RCC 7860 (cell line): ENCODE data around the gene TLCD2.
"Not testable (repeated sequence)": the region's sequence is repeated elsewhere in the genome, so short reads cannot be mapped to it uniquely, and the experiment has no call there.

Experiments used
- DNase-seq: peaks from one replicate; pipeline ENCODE4 v3.0.0-alpha.2; 2015; ENCODE audit warnings: low spot score
- FAIRE-seq: peaks from 2 replicates; lab custom pipeline; 2012; peaks lifted over from hg19 to GRCh38; lab: Jason Lieb, UNC

The TLCD2 gene

DNA sequence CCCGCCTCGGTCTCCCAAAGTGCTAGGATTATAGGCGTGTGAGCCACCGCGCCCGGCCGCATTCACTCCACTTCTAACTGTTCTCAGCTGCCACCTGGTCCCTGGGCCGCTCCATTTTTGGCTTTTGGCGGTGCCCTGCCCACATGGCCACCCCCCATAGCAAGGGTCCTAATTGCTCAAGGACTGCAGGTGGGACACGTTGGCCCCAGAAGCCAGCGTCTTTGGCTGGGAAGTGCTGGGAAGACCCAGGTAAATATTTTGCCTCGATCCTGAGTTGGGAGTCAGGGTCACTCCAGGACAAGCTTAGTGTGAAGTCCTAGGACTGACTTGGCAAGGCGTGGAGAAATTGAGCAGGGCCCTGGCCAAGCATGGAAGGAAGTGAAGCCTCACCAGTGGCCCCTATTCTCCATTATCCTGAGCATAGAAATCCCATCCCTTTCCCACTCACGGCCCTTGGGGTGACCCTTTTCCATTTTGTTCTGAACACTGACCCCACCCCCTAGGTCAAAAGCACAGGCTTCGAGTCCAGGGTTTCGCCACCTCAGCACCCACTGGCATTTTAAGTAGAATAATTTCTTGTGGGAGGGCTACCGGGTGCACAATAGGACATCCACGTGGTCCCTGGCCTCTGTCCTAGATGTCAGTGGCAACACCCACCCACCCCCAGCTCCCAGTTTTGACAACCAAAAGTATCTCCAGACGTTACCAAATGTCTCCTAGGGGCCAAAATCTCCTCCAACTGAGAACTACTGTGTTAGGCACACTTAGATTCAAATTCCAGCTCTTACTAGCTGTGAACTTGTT is 8.4 kb upstream of the TLCD2 start:
- DNase-seq = no peak

DNA sequence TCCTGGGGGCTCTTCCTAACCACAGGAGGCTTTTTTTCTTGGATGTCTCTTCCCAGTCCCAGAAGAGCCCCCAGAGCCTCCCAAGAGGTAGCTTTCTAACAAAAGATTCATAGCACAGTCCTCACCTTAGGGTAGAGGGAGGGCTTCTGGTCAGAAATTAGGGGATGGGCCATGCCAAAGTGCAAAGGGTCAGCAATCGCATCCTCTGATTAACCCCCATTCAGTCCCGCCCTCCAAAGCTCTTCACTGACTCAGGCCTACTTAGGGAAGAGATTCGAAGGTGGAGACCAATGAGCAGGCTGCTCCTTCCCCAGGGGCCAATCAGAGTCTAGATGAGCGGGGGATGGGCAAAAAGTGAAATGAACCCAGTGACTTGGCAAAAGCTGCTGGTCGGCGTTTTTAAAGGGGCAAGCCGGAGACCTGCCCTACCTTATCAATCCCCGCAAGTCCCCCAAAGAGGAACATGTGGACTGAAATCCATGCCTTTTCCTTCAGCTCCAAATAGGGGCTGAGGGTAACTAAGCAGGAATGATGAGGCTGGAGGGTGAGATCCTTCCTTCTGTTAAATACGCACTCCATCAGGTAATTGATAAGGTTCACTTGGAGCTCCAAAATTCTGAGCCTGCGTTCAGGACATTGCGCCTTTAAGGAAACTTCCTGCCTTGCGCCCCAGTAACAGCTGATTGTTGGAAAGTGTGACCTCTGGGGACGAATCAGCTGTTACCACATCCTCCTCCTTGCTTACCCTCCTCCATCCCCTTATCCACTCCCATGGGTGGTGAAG is 6.9 kb upstream of the TLCD2 start:
- FAIRE-seq = peak; percentile 92
- DNase-seq = peak; percentile 98

More for the DNA sequence above, 8.4 kb upstream of the TLCD2 start:
- no peak for FAIRE-seq

DNA sequence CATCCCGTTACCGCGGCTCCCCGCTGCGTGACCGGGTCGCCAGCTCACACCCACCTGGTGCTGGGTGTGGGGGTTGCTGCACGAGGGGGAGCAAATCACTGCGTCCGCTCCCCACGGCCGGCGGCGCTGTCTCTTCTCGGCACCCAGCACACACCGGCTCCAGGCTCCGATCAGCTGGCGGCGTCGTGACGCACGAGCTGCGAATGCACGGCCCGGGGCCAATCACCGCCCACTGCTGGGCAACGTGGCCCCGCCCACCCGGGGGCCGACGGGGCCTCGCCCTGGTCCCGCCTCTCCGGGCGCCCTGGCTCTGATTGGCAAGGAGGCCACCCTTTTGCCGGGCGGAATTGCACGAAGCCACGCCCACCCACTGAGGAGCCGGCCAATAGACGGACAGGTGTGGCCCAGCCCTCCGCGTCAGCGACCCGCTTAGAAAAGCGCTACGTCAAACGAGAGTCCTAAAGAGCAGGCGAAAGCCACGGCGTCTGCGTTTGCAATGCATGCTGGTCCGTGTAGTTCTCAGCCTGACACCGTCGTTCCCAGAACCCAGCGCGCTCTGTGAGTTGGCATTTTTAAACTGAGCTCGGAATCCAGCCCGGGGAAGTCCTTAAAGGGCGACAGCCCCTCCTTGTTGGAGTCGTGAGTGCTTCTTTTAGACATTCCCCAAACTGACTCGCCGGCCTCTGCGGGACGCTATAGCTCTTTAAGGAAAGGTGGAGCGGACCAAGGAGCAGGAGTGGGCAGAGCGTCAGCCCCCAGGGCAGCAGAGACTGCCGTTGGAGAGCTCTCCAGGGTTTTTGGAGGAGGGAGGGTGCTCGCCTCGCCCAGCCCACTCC is 6.1 kb upstream of the TLCD2 start:
- FAIRE-seq = peak; percentile 90
- peak; percentile 99 for DNase-seq

DNA sequence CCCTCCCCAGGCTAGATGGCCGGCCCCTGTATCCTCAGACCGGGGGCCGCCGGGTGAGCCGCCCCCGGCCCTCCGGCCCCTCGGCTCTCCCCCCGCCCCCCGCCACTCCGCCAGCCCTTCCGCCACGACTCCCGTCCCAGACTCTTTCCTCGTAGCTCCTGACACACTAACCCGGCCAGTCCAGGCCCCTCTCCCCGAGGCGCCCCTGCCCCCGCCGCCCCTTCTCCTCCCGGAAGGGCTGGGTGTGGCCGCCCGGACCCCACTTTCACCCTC is 5.6 kb upstream of the TLCD2 start:
- no peak for DNase-seq
- FAIRE-seq = no peak

DNA sequence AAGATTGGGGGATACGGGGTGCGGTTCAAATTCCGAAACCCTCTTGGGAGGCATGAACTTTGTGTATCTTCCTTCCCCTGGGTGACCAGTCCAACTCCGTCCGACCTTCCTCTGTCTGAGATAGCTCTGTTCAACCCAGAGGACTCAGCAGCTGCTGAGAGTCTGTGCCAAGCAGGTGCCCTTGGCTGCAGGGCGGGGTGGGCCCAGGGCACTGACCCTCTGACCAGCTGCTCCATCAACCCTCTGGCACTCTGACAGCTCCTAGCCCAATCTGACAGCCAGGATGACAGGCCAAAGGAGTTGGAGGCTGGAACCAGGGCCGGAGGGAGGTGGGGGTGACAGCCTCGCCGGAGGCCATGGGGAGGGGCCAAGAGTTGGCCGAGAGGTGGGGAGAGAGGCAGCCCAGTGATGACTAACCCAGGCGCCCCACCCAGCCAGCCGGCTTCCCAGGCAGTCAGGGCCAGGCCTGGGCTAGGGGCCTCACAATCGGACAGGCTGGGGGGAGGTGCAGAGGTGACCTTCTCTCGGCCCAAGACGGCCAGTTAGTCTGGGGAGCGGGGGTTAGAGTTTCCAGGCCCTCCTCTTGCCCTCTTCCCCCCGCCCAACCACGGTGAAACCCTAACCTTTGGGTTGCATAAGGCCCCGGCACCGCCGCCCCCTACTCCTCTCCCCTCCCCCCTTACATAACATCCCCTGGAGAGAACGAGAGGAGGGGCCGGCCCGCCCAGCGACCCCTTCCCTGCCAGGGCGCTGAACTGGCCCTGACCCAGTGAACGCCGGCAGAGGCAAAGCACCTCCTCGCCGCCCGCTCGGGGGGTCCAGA is 5.0 kb upstream of the TLCD2 start:
- FAIRE-seq = no peak
- DNase-seq = peak; percentile 80

DNA sequence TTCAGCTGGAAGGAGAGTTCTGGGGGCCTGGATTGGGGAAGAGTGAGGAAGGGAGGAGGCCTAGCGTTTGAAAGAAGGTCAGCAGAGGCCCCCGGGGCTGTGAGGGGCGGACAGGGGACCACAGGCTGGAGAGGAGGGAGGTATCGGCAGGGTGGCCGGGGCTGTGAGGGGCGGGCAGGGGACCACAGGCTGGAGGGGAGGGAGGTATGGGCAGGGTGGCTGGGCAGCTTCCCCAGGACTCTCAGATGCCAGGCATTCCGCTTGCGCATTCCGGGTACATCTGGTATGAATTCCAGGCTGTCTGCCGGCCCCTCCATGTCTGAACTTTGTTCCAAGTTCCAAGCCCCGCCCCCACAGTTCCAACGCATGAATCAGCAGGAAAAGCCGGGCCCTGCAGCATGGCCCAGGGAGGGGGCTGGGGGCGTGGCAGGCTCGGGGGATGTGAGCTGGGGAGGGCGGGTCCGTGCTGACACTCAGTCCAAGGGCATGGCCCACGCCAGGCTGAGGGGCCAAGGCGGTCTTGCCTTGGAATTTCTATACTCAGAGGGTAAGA is 4.3 kb upstream of the TLCD2 start:
- peak; percentile 74 for FAIRE-seq
- DNase-seq = peak; percentile 91

DNA sequence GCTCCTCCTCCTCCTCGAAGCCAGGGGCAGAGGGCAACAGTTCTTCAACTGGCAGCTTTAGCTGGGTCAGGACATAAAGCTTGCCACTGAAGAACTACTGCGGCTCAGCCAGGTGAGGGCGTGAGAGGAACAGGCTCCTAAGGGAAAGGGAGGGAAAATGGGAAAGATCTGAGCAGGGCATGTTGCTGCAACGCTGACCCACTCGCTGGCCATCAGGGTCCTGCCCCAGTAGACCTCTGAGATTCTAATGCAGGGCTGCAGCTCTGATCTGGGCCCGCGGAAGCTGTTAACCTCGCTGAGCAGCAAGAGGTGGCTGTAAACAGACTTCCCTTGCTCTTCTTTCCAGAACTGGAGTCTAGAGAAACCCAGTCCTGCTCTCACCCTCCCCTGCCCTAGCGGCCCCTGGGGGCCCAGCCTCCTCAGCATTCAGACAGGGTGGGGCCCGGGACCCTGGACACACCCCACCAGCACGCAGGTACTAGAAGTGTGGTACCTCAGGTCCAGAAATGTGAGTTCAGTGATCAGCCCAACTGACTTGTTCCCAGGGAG is 3.8 kb upstream of the TLCD2 start:
- DNase-seq = peak; percentile 31
- no peak for FAIRE-seq

DNA sequence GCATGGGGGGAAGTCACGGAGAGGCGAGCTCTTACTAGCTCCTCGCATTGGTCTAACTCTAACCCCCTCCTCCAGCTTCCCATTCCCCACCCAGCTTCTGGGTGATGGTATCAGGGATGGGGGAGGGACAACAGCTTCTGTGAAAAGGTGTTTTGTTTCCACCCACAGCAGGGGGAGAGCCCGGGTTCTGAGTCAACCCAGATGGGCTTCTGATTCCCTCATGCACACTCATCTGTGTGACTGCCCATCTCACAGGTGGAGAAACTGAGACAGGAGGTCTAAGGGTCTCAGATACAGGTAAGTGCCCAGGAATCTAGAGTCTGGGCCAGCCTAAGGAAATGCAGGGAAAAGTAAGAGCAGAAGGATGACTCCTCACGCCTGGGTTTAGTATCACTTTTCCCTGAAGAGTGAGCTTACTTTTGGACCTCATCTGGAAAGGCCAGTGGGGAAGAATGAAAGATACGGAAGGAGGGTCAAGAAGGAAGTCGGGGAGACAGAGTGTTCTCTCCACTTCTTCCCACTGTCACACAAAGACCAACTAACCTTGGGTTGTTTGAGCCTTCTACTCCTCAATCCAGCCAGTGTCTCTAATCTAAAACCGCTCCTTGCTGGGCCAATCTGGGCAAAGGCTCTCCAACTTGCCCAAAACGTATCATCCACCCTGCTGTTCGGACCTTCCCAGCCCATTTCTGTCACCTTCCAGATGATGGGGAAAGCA is 3.1 kb upstream of the TLCD2 start:
- no peak for DNase-seq
- FAIRE-seq = no peak

DNA sequence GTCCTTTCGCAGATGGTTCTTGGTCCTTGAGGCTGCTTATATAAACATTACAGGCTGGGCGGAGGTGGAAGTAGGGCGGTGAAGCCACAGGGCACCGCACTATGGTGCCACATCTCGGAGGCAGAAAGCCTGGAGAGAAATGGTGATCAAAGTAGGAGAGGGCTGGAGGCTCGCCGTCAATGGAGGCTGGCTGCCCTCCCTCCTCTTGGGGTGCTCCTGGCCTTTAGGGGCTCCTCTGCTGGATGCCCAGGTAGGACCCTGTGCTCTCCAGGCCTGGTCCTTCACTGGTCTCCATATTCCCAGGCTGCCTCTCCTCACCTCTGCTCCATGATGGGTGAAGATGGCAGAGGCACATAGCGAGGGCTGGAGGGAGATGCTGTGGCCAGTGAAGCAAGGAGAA is 2.1 kb upstream of the TLCD2 start:
- FAIRE-seq = no peak
- DNase-seq = no peak

DNA sequence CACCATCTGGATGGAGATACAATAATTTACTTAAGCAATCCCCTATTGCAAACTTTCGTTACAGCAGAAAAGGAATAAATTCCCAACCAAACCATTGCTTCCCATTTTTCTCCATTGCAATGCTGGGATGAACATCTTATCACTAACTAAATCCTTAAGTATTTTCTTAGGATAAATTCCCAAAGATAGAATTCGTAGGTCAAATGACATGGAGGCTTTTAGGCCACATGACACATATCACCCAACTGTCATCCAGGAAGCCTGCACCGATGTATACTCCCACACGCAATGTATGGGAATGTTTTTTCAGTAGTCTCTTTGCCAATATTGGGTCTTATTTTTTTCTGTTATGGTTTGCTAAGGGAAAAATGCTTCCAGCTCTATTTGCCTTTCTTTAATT is 1.6 kb upstream of the TLCD2 start:
- DNase-seq = no peak
- no peak for FAIRE-seq

DNA sequence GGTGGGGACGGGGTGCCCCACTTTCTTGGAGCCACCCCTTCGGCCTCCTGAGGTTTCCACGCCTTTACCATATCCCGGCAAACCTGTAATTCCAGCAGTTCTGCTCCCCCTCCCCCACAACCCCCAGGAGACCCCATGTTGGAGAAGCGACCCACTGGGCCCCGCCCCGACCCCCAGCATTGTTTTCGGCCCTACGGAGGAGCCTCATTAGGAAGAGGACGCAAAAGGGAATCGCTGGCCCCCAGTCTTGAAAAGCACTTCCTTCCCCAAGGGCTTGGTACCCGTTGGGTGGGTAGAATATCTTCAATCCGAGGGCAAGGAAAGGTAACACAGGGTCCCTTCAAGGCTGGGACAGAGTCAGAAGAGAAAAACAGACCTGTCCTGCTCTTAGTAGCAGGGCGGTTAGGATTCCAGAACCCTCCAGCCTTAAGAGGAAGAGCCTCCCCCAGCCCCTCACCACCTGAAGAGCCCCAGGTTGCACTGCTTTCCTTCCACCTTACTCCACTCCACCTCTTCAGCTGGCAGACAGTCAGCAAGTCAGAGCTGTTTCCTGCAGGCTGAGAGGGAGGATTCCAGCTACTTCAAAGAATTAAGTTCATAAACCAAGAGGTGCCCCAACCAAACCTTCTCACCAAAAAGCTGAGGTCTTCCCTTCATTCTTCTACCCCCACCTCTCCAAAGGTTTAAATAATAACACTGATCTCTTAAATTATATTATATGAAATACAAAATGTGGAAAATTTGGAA is 803 bp upstream of the TLCD2 start:
- FAIRE-seq = no peak
- no peak for DNase-seq

DNA sequence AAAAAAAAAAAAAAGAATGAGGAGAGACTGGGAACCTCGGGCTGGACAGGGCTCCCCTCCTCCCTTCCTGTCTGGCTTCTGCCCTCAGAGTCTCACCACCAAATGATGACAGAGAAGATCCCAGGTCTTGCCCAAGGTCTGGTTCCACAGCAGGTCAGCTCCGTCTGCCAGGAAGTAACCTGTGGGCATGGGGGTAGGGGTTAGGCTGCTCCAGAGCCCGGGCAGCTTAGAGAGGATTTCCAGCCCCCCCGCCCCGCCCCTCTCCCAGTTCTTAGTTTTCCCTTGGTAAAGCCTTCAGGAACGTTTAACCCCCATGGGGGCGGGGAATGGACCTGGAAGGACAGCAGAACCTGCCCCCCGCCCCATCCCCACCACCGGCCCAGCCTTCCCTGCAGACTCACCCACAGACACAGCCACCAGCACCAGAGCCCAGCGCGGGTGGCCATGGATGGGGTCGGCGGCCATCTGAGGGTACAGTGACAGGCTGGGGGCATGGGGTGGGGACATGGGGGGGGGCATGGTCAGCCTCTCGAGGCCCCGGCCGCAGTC is 700 bp downstream of the TLCD2 start:
- DNase-seq (no peak), FAIRE-seq (no peak)

DNA sequence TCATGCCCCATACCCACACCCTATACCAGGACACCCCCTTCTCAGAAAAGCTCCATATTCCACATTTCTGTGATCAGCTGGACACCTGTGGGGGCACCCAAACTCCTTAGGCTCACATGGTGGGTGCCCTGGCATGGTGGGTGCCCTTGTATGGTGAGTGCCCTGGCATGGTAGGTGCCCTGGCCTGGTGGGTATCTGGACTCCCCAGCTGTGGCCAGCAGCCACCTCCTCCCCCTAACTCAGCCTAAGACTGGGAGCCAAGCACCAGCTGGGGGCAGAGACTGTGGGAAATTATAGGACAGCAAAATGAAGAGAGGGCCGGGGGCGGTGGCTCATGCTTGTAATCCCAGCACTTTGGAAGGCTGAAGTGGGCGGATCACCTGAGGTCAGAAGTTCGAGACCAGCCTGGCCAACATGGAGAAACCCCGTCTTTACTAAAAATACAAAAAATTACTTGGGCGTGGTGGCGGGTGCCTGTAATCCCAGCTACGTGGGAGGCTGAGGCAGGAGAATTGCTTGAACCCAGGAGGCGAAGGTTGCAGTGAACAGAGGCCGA is 1.3 kb downstream of the TLCD2 start:
- not testable (repeated sequence) for DNase-seq, FAIRE-seq

DNA sequence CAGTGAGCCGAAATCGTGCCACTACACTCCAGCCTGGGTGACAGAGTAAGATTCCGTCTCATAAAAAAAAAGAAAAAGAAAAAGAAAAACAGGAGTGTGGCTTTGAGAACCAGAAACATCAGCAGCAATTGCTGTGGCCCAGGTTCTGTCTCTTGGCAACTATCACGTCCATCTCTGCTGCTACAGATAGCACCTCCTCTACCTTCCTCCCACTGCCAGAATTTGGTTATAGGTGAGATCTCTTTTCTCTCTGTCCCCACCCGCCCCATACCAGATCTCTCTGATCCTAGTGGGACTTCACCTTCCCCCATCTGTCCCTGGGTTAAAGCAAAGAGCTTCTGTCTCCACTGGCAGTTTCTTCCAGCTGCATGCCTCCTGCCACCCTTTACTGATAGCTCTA is 3.1 kb downstream of the TLCD2 start:
- FAIRE-seq (no peak), DNase-seq (no peak)

DNA sequence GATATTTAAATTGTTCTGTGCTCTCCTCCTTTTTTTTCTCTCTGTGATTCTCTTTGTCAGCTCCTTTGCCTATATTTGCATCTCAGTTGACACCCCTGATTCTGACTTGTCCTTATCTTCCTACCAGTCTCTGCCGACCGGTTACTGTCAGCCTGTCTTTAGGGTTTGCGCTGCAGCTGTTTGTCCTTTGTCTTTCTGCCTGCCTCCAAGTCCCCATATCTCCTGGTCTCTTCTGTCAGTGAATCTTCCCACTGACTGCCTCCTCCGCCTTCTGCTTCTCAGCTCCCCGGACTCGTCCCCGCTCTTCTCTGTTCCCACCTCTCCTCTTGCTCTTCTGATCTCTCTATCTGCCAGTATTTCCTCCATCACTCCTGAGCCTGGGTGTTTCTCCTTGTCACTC is 5.2 kb downstream of the TLCD2 start:
- DNase-seq (no peak), FAIRE-seq (no peak)

DNA sequence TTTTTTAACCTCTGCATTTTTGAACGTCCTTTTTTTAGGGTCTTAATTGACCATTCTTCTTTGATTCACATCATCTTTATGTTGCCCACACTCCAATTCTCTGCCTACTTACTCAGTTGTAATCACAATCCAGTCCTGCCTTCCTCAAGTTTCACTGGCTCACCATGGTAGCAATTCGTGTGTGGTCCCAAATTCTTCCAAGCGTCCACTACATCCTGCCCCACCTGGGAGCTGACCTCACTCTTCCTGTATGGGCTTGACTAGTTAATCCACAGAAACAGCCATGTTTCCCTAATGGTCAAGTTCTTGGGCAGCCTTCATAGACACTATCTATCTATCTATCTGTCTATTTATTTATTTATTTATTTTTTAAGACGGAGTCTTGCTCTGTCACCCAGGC is 7.1 kb downstream of the TLCD2 start:
- DNase-seq (no peak), FAIRE-seq (no peak)

DNA sequence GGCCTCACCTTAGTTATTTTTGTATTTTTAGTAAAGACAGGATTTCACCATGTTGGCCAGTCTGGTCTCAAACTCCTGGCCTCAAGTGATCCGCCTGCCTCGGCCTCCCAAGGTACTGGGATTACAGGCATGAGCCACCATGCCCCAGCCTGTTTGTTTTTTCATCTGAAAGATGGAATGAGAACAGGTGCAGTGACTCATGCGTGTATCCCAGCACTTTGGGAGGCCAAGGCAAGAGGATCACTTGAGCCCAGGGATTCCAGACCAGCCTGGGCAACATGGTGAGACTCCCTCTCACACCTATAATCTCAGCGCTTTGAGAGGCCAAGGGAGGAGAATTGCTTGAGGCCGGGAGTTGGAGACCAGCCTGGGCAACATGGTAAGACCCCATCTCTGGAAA is 10.3 kb downstream of the TLCD2 start:
- FAIRE-seq = not testable (repeated sequence)

DNA sequence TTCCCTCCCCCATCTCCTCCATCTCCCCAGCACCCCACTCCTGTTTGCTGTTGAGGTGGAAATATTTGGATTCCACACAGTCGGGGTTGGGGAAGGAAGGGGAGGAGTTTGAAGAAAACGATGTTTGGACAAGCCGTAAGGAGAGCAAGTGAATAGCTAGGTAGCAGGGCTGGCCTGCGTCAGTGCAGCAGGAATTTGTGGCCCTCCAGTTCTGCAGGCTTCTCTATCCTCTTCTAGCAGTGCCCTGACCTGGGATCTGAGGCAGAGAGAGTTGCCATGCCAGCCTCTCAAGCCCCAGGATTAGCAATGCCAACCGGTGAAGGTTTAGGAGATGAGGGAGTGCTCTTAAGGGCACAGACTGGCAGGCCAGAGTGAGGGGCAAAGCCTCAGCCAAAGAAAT is 12.5 kb downstream of the TLCD2 start:
- no peak for FAIRE-seq
- DNase-seq = no peak

More for the DNA sequence above, 10.3 kb downstream of the TLCD2 start:
- DNase-seq = not testable (repeated sequence)
